NB4 (cell line): ENCODE data around the gene ANKRD2.
"Not testable (repeated sequence)": the region's sequence is repeated elsewhere in the genome, so short reads cannot be mapped to it uniquely, and the experiment has no call there.

Experiments used
- DNase-seq: peaks from one replicate; pipeline ENCODE4 v3.0.0; 2010; ENCODE audit warnings: low read depth
- H3K4me3 ChIP-seq: one replicate; pipeline ENCODE4 v1.5.1; 2011; ENCODE audit warnings: mild to moderate bottlenecking, low read depth, low read length, moderate library complexity
- MYC ChIP-seq: IDR thresholded peaks from 2 replicates; pipeline ENCODE4 v1.6.1; 2011; ENCODE audit warnings: low read depth, low read length
- POLR2A ChIP-seq: IDR thresholded peaks from 2 replicates; pipeline ENCODE4 v1.6.1; 2011; ENCODE audit warnings: mild to moderate bottlenecking; ENCODE audit not compliant: insufficient read length; ENCODE audit errors: extremely low read depth
- TF ChIP-seq, protein P1 (sequence below): IDR thresholded peaks from 2 replicates; pipeline ENCODE4 v1.6.1; 2011; ENCODE audit warnings: low read depth, low read length
- TF ChIP-seq, protein P2 (sequence below): IDR thresholded peaks from one replicate; pipeline ENCODE4 v1.5.1; 2012; ENCODE audit warnings: low read depth, low read length

Gene ANKRD2, protein sequence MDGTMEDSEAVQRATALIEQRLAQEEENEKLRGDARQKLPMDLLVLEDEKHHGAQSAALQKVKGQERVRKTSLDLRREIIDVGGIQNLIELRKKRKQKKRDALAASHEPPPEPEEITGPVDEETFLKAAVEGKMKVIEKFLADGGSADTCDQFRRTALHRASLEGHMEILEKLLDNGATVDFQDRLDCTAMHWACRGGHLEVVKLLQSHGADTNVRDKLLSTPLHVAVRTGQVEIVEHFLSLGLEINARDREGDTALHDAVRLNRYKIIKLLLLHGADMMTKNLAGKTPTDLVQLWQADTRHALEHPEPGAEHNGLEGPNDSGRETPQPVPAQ

DNA sequence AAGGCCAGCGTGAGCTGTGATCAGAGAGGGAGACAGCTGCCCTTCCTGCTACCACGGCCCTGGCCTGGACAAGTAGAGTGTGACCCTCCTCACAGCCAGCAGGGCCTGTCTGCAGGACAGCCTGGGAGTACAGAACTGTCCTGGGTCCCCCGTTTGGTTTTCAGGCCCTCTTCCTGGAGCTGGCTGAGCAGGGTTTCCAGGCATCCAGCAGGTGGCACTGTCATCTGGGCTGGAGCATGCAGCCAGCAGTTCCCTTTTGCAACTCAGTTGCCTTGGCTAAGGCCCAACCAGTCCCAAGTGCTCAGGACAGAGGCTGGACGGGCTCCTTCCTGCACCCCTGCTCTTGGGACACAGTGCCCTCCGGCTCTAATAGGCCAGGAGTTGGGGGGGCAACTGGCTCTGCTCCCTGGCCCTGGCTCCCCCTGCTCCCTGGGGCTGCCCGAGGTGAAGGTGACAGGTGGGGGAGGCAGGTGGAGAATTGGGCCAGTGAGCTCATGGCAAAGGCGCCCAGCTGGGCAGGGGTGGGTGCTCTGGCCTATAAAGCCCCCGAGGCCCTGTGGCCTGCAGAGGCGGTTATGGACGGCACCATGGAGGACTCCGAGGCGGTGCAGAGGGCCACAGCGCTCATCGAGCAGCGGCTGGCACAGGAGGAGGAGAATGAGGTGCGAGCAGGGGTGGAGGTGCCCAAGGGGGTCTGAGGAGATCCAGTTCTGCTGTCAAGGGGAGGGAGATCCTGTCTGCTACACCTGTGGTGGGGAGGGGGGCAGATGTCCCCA, at the start of gene ANKRD2:
ANKRD2 (plus strand) TSS at position 566 of the 776 bp plus-strand sequence; CDS start at position 576, 10 bp downstream.
- DNase-seq = peak; percentile 82
- H3K4me3 ChIP-seq = no peak within 1 kb of the TSS
- TF ChIP-seq POLR2A (no peak), MYC (peak; percentile 87; the same call in 1 of the 2 replicates)
- TF ChIP-seq, protein P1, sequence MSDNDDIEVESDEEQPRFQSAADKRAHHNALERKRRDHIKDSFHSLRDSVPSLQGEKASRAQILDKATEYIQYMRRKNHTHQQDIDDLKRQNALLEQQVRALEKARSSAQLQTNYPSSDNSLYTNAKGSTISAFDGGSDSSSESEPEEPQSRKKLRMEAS = peak; percentile 83
- TF ChIP-seq, protein P2, sequence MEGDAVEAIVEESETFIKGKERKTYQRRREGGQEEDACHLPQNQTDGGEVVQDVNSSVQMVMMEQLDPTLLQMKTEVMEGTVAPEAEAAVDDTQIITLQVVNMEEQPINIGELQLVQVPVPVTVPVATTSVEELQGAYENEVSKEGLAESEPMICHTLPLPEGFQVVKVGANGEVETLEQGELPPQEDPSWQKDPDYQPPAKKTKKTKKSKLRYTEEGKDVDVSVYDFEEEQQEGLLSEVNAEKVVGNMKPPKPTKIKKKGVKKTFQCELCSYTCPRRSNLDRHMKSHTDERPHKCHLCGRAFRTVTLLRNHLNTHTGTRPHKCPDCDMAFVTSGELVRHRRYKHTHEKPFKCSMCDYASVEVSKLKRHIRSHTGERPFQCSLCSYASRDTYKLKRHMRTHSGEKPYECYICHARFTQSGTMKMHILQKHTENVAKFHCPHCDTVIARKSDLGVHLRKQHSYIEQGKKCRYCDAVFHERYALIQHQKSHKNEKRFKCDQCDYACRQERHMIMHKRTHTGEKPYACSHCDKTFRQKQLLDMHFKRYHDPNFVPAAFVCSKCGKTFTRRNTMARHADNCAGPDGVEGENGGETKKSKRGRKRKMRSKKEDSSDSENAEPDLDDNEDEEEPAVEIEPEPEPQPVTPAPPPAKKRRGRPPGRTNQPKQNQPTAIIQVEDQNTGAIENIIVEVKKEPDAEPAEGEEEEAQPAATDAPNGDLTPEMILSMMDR = peak; percentile 99

DNA sequence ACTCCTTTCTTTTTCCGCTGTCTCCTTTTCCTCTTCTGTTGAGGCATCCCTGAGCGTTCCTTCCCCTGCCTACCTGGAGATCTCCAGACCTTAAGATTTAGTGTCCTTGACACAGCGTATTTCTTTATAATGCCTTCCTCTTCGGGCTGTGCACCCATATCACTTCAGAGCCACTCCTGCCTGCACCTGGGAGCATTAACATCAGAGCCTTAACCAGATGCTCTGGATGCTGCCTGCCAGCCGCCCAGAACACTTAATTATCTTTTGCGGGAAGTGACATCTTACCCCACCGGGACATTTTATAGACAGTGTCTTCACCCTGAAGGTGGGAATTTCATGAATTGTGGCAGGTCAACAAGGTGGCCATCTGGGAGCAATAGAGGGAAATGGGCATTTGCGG, 49.6 kb upstream of the ANKRD2 start:
- no peak for DNase-seq
- no peak overlapping the region for H3K4me3 ChIP-seq
- no peak for TF ChIP-seq MYC
- TF ChIP-seq, protein P2 = no peak
- TF ChIP-seq POLR2A = no peak
- TF ChIP-seq, protein P1 = no peak

DNA sequence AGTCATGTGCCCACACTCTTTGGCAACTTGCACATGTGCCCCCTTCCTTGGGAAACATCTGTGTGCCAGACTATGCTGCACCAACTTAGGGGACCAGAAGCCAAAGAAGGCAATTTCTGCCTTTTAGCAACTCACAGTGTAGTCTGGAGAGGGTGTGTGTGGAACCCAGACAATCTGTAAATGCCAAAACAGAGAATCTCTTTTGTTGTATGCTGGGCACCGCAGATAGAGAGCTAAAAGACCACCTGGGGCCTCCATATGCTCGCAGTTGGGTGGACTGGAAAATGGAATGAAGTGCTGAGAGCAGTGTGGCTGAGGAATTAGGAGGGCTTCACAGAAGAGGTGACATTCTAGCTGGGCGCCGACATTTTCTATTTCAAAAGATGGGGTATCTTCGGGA, 47.5 kb upstream of the ANKRD2 start:
- DNase-seq = no peak

DNA sequence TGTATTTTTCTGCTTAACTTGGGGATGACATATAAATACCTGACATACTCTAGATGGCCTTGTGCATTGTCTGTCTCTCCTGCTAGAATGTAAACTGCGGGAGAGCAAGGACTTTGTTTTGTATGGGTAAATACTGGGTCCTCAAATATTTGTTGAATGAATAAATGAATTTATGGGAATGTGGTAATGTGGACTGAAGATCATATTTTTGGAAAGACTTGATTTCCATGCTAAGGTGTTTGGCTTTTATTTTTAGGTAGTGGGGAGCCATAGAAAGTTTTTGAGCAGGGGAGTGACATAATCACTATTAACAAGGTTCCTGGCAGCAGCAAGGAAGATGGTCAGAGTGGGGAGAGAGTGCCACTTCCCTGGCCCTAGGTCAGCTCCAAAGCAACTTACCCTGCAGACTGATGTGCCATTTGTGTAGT, 46.9 kb upstream of the ANKRD2 start:
- TF ChIP-seq, protein P2 = no peak
- TF ChIP-seq, protein P1 = no peak
- TF ChIP-seq POLR2A = no peak
- TF ChIP-seq MYC = no peak
- no peak for DNase-seq
- H3K4me3 ChIP-seq = no peak overlapping the region

More for the DNA sequence above, 47.5 kb upstream of the ANKRD2 start:
- TF ChIP-seq MYC = no peak
- TF ChIP-seq, protein P2 = no peak
- no peak for TF ChIP-seq POLR2A
- TF ChIP-seq, protein P1 = no peak
- no peak overlapping the region for H3K4me3 ChIP-seq

DNA sequence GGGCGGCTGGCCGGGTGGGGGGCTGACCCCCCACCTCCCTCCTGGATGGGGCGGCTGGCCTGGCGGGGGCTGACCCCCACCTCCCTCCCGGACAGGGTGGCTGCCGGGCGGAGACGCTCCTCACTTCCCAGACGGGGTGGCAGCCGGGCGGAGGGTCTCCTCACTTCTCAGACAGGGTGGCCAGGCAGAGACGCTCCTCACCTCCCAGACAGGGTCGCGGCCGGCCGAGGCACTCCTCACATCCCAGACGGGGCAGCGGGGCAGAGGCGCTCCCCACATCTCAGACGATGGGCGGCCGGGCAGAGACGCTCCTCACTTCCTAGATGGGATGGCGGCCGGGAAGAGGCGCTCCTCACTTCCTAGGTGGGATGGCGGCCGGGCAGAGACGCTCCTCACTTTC, 43.7 kb upstream of the ANKRD2 start:
- H3K4me3 ChIP-seq, DNase-seq: not testable (repeated sequence)
